SK-N-SH (cell line): ENCODE data around the gene PLIN4. TPM values are rescaled to one million over a fixed set of nuclear protein-coding genes. Genes with fewer than 3 reads are reported as not detected.
"Not testable (repeated sequence)": the region's sequence is repeated elsewhere in the genome, so short reads cannot be mapped to it uniquely, and the experiment has no call there.

ENCODE experiments used
- CTCF ChIA-PET: fragments of 300-600, 350-600 bp; formaldehyde crosslinking; extraction: SDS; loops from one replicate; lab custom pipeline; 2021; lab: Yijun Ruan, JAX
- POLR2A ChIA-PET: fragments of 350-600 bp; sonication (Branson Sonifier 250); formaldehyde crosslinking; extraction: SDS; loops from one replicate; lab custom pipeline; 2020; ENCODE audit warnings: antibody characterized with exemption, inconsistent platforms; lab: Yijun Ruan, JAX
- DNase-seq: peaks from one replicate; pipeline ENCODE4 v3.0.0; 2012
- H2AFZ ChIP-seq: fragments of 200-600 bp; sonication (generic); 2 replicates; pipeline ENCODE4 v1.8.1; 2016; ENCODE audit warnings: antibody characterized with exemption, mild to moderate bottlenecking, low read depth
- H3F3A ChIP-seq: fragments of 200-600 bp; sonication (generic); replicated peaks from 2 replicates; pipeline ENCODE3; 2016; ENCODE audit warnings: antibody characterized with exemption, mild to moderate bottlenecking; ENCODE audit not compliant: insufficient read depth
- H3K27ac ChIP-seq, 2 experiments: fragments of 200-500 bp in 1 of 2; fragments of 200-600 bp in 1 of 2; sonication (Bioruptor generic) in 1 of 2; sonication (generic), shearing (Covaris generic) in 1 of 2; 2 replicates each; pipeline versions ENCODE4 v1.5.1 to v1.6.1; 2014 to 2016; ENCODE audit warnings: low read depth in 2 of 2, inconsistent platforms in 1 of 2, low read length in 1 of 2, mild to moderate bottlenecking in 1 of 2, mixed read lengths in 1 of 2
- H3K27me3 ChIP-seq: fragments of 200-600 bp; sonication (generic), shearing (Covaris generic); 2 replicates; pipeline ENCODE4 v1.6.1; 2016; ENCODE audit warnings: mixed run types; ENCODE audit not compliant: insufficient read depth
- H3K36me3 ChIP-seq, 2 experiments: fragments of 200-500 bp in 1 of 2; fragments of 200-600 bp in 1 of 2; sonication (Bioruptor generic) in 1 of 2; sonication (generic) in 1 of 2; replicated peaks in 1 of 2; 2 replicates each; pipeline versions ENCODE3 to v1.5.1; 2014 to 2016; ENCODE audit warnings: low read length in 1 of 2, mild to moderate bottlenecking in 1 of 2; ENCODE audit not compliant: insufficient read depth in 2 of 2, control insufficient read depth in 1 of 2
- H3K4me1 ChIP-seq, 2 experiments: fragments of 200-500 bp in 1 of 2; fragments of 200-600 bp in 1 of 2; sonication (Bioruptor generic) in 1 of 2; sonication (generic), shearing (Covaris generic) in 1 of 2; 2 replicates each; pipeline versions ENCODE4 v1.5.1 to v1.6.1; 2014 to 2016; ENCODE audit warnings: low read depth in 1 of 2, low read length in 1 of 2, mixed run types in 1 of 2; ENCODE audit not compliant: insufficient read depth in 2 of 2, control insufficient read depth in 1 of 2
- H3K4me2 ChIP-seq: fragments of 200-600 bp; sonication (generic), shearing (Covaris generic); 2 replicates; pipeline ENCODE4 v1.6.1; 2017; ENCODE audit warnings: mixed run types
- H3K4me3 ChIP-seq, 2 experiments: fragments of 200-500 bp in 1 of 2; fragments of 200-600 bp in 1 of 2; sonication (Bioruptor generic) in 1 of 2; sonication (generic), shearing (Covaris generic) in 1 of 2; 2 replicates each; pipeline versions ENCODE4 v1.5.1 to v1.8.1; 2014 to 2016; ENCODE audit warnings: low read depth in 2 of 2, inconsistent platforms in 1 of 2, low read length in 1 of 2, mild to moderate bottlenecking in 1 of 2, mixed read lengths in 1 of 2, moderate library complexity in 1 of 2
- H3K79me2 ChIP-seq: fragments of 200-600 bp; sonication (generic); 2 replicates; pipeline ENCODE4 v1.8.1; 2017; ENCODE audit warnings: mild to moderate bottlenecking; ENCODE audit not compliant: insufficient read depth
- H3K9ac ChIP-seq: fragments of 200-600 bp; sonication (generic); 2 replicates; pipeline ENCODE4 v1.6.1; 2017; ENCODE audit warnings: mixed run types
- H3K9me2 ChIP-seq: fragments of 200-600 bp; sonication (generic); 2 replicates; pipeline ENCODE4 v1.6.1; 2017; ENCODE audit warnings: mixed run types
- H3K9me3 ChIP-seq: fragments of 200-600 bp; sonication (generic); 2 replicates; pipeline ENCODE4 v1.6.1; 2017; ENCODE audit warnings: mixed run types, mild to moderate bottlenecking, moderate library complexity
- H4K20me1 ChIP-seq: fragments of 200-600 bp; sonication (generic); 2 replicates; pipeline ENCODE4 v1.6.1; 2017; ENCODE audit warnings: mild to moderate bottlenecking, mixed run types; ENCODE audit not compliant: insufficient read depth
- CHD2 ChIP-seq: fragments of 150-350 bp; IDR thresholded peaks from 2 replicates; pipeline ENCODE4 v1.6.1; 2018; ENCODE audit warnings: low read length; ENCODE audit not compliant: partially characterized antibody
- FOSL2 ChIP-seq: IDR thresholded peaks from 2 replicates; pipeline ENCODE4 v1.4.0; 2012; ENCODE audit warnings: low read depth, mild to moderate bottlenecking, moderate library complexity, borderline replicate concordance
- FOXM1 ChIP-seq: IDR thresholded peaks from 2 replicates; pipeline ENCODE4 v1.4.0; 2012; ENCODE audit warnings: low read depth, mild to moderate bottlenecking
- IRF3 ChIP-seq: fragments of 150-350 bp; IDR thresholded peaks from 2 replicates; pipeline ENCODE4 v1.6.1; 2016; ENCODE audit warnings: mild to moderate bottlenecking, low read depth, low read length
- MAX ChIP-seq: IDR thresholded peaks from 2 replicates; pipeline ENCODE4 v1.4.0; 2012; ENCODE audit warnings: low read depth
- RAD21 ChIP-seq: IDR thresholded peaks from 2 replicates; pipeline ENCODE4 v1.6.1; 2012; ENCODE audit warnings: mild to moderate bottlenecking, low read length
- SIN3A ChIP-seq: IDR thresholded peaks from 2 replicates; pipeline ENCODE4 v1.6.1; 2012; ENCODE audit warnings: low read depth, mild to moderate bottlenecking, low read length, moderate library complexity, borderline replicate concordance
- USF1 ChIP-seq: IDR thresholded peaks from 2 replicates; pipeline ENCODE4 v1.4.0; 2012; ENCODE audit warnings: low read depth, borderline replicate concordance
- YY1 ChIP-seq: IDR thresholded peaks from 2 replicates; pipeline ENCODE4 v1.4.0; 2012; ENCODE audit warnings: low read depth, mild to moderate bottlenecking
- WGBS: methylation state at CpG from one replicate; pipeline ENCODE4 v1.1.6; 2017; ENCODE audit warnings: low lambda C conversion rate; 5-methylcytosine and 5-hydroxymethylcytosine counted together
- polyA plus RNA-seq, 3 experiments: library from polyadenylated mRNA; depleted of rRNA; stranded (reverse); fragments of >200 nt; gene quantifications; 2 replicates each; pipeline ENCODE4 v1.2.3, GENCODE V29; 2012
- TF ChIP-seq, protein P1 (sequence below): IDR thresholded peaks from 2 replicates; pipeline ENCODE4; 2012

Gene PLIN4
- polyA plus RNA-seq, 1 of the 3 experiments (the other 2 are of a cell fraction), result 0.07 TPM

GRCh38 chr19:4529924-4530522 is 11.7 kb upstream of the PLIN4 start:
- no peaks in the 10 kb centered on the region for H3K36me3 ChIP-seq
- peaks cover 0 to 3% of the 10 kb centered on the region in 2 experiments; a peak in 2 of 4 replicates for H3K4me1 ChIP-seq
- no peak overlapping the region for H3K4me2 ChIP-seq
- no peak overlapping the region for H2AFZ ChIP-seq
- H3K79me2 ChIP-seq, result no peaks in the 10 kb centered on the region
- no peak overlapping the region for H3K4me3 ChIP-seq
- H3K27ac ChIP-seq, result no peak overlapping the region
- no peaks in the 10 kb centered on the region for H3K9me3 ChIP-seq
- H3K9ac ChIP-seq, result no peak overlapping the region
- ChIA-PET POLR2A (no interaction called here), CTCF (no interaction called here)
- H4K20me1 ChIP-seq, result no peaks in the 10 kb centered on the region
- no peaks in the 10 kb centered on the region for H3K9me2 ChIP-seq
- no peaks in the 10 kb centered on the region for H3F3A ChIP-seq
- DNase-seq, result no peak
- TF ChIP-seq FOXM1 (no peak), YY1 (no peak), USF1 (no peak), CHD2 (no peak), RAD21 (no peak), SIN3A (no peak)
- TF ChIP-seq, protein P1, sequence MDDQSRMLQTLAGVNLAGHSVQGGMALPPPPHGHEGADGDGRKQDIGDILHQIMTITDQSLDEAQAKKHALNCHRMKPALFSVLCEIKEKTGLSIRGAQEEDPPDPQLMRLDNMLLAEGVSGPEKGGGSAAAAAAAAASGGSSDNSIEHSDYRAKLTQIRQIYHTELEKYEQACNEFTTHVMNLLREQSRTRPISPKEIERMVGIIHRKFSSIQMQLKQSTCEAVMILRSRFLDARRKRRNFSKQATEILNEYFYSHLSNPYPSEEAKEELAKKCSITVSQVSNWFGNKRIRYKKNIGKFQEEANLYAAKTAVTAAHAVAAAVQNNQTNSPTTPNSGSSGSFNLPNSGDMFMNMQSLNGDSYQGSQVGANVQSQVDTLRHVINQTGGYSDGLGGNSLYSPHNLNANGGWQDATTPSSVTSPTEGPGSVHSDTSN, result no peak
- TF ChIP-seq, all 33 proteins: peak for 0
- 66% methylated on average over 10 of the region's 14 CpGs for WGBS
- peaks cover 26% of the 10 kb centered on the region; the same call in 1 of the 2 replicates for H3K27me3 ChIP-seq

DNA sequence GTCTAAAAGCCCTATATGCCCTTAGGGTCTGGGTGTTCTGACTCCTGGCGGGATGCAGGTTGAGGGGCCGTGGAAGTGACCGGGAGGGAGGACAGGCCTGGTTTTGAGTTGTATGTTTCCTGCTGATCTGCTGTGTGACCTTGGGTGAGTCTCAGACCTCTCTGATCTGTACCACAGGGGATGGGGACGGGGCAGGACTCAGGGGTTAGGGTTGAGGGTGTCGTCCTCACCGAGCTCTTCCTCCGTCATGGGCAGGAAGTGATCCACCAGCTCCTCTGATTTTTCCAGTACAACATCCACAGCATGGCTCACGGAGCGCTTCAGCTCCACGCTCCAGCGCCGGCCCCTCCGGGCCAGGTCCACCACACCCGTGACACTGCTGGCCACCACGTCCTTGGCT is 10.6 kb upstream of the PLIN4 start:
- Histone ChIP-seq H3F3A (no peaks in the 10 kb centered on the region), H3K27ac (no peak overlapping the region), H3K4me3 (no peak overlapping the region), H3K4me1 (no peaks in the 10 kb centered on the region; a peak in 1 of 4 replicates), H4K20me1 (no peaks in the 10 kb centered on the region), H3K9me3 (no peaks in the 10 kb centered on the region), H3K9me2 (no peaks in the 10 kb centered on the region), H3K9ac (no peak overlapping the region), H2AFZ (no peak overlapping the region), H3K4me2 (no peak overlapping the region), H3K36me3 (no peaks in the 10 kb centered on the region), H3K79me2 (no peaks in the 10 kb centered on the region), H3K27me3 (peaks cover 26% of the 10 kb centered on the region; the same call in 1 of the 2 replicates)
- TF ChIP-seq MAX (no peak), FOSL2 (no peak), IRF3 (no peak)
- no peak for DNase-seq
- ChIA-PET CTCF (no interaction called here), POLR2A (no interaction called here)
- 39% methylated on average over 5 of the region's 15 CpGs for WGBS

DNA sequence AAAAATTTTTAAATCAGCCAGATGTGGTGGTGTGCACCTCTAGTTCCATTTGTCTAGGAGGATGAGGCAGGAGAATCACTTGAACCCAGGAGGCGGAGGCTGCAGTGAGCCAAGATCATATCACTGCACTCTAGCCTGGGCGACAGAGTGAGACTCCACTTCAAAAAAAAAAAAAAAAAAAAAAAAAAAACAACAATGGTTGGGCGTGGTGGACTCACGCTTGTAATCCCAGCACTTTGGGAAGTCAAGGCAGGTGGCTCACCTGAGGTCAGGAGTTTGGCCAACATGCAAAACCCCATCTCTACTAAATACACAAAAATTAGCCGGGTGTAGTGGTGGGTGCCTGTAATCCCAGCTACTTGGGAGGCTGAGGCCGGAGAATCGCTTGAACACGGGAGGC is 9.1 kb upstream of the PLIN4 start:
- CTCF ChIA-PET, result interaction anchor here (7.2 kb wide), 1 partner anchor 7 kb away, joined by 78 read pairs; the partner anchor contains the start of gene PLIN5
- H3K79me2 ChIP-seq, H3K9me2 ChIP-seq, H3F3A ChIP-seq, H4K20me1 ChIP-seq, H3K36me3 ChIP-seq, H3K9me3 ChIP-seq, H3K4me1 ChIP-seq, H2AFZ ChIP-seq, DNase-seq, H3K9ac ChIP-seq, H3K4me2 ChIP-seq, H3K4me3 ChIP-seq, H3K27ac ChIP-seq, POLR2A ChIA-PET: not testable (repeated sequence)
- peaks cover 14% of the 10 kb centered on the region; the same call in 1 of the 2 replicates for H3K27me3 ChIP-seq
- WGBS, result 84% methylated on average over 8 of the region's 8 CpGs
